HG03354 (cell line): ENCODE measurements around the gene UBA52.

ENCODE experiments used
- ATAC-seq: cut with Tn5 transposase; IDR thresholded peaks from one replicate; pipeline ENCODE4 v1.9.1; 2021; ENCODE audit warnings: mild to moderate bottlenecking; ENCODE audit not compliant: unreplicated experiment, poor library complexity, severe bottlenecking

UBA52 gene

DNA sequence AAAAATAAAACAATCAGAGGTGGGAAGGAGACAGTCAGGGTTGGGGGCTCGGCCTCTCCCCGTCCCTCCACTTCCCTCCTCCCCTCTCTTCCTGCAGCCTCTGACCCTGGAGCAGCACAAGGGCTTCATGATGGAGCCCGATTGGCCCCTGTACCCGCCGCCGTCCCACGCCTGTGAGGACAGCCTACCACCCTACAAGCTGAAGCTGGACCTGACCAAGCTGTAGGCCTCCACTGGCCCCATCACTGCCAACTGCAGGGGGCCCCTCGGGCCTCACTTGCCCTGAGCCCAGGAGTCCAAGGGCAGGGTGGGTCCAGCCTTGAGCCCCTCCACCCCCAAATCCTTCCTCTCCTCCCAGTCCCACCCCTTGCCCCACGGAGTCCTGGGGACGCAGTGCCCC lies 48.7 kb downstream of the UBA52 start:
- ATAC-seq, result no peak

DNA sequence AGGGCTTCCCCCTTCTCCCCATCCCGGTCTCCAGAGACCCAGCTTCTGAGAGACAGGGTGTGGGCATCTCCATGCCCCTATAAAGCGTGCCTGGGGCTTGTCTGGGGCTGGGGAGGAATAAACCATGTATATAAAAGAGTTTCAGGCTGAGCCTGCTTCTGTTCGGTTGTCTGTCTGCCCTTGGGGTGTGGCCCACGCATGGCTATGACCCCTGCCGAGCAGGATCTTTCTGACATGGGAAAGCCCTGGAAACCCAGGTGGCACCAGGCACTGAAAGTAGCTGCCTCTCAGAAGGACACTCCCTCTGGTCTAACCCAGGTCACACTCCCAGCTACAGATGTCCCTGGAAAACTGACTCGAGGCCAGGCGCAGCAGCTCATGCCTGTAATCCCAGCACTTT lies 49.2 kb downstream of the UBA52 start:
- ATAC-seq, result no peak

GRCh38 chr19:18626906-18627305 lies 55.2 kb downstream of the UBA52 start:
- ATAC-seq, result no peak
